HCT116 (cell line): ENCODE results near the gene CSF3R.

ENCODE experiments used
- CTCF ChIP-seq, 3 experiments: fragments of 200-600 bp in 1 of 3; sonication (generic) in 1 of 3; IDR thresholded peaks in 2 of 3; conservative IDR thresholded peaks in 1 of 3; 2 replicates each; pipeline ENCODE4 v1.5.1; 2012 to 2017; ENCODE audit warnings: low read depth in 2 of 3, low read length in 2 of 3, antibody characterized with exemption in 1 of 3, borderline replicate concordance in 1 of 3, control low read depth in 1 of 3, mild to moderate bottlenecking in 1 of 3, mixed read lengths in 1 of 3, mixed run types in 1 of 3, moderate library complexity in 1 of 3; ENCODE audit not compliant: insufficient read depth in 1 of 3
- RAD21 ChIP-seq: IDR thresholded peaks from 2 replicates; pipeline ENCODE4 v1.6.1; 2012; ENCODE audit warnings: low read depth, mild to moderate bottlenecking
- REST ChIP-seq: IDR thresholded peaks from 2 replicates; pipeline ENCODE4 v1.6.1; 2012; ENCODE audit warnings: low read depth

DNA sequence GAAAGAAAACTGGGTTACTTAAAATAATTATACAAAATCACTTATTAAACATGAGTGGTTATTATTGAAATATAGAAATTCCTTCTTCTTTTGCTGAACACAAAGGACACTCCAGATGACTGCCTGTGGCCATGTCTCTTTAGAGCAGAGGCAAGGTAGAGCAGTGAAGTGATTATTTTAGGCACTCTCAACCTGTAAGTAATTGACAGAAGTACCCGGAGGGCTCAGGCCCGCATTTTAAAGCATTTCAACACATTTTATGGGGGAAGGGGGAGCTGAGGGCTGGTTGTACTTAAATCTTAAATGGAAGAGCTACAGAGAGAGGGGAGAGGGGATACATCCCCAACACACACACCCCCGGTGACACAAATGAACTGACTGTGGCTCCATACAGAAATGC, 42.7 kb downstream of the CSF3R start:
- no peak for TF ChIP-seq CTCF (IDR thresholded peaks at IDR 0.05 in 2 of 3, conservative IDR thresholded peaks at IDR 0.05 in 1 of 3; ENCODE audit: borderline replicate concordance in 1 of 3, insufficient read depth in 1 of 3, low read depth in 2 of 3, low read length in 2 of 3)
- TF ChIP-seq RAD21 = no peak
- no peak for TF ChIP-seq REST
